Right lobe of liver (tissue), 4 donors: ENCODE results near the gene USE1.

ENCODE experiments used
- POLR2A ChIP-seq: fragments of 450-650 bp; IDR thresholded peaks from one replicate; pipeline ENCODE4 v1.6.1; 2017; ENCODE audit warnings: antibody characterized with exemption, mild to moderate bottlenecking
- TF ChIP-seq, protein P1 (sequence below), 4 donors: fragments of 200-600 bp in 3 of 4; fragments of 450-650 bp in 1 of 4; IDR thresholded peaks; one replicate each; pipeline versions ENCODE4 v1.5.1 to v1.8.0; 2016 to 2022; ENCODE audit warnings: antibody characterized with exemption in 4 of 4, mild to moderate bottlenecking in 2 of 4
- donor health status: DM: no; HTN: no; CAD: no.
- donor health status: DM: no; HTN: no; CAD: no.
- donor health status: DM: no; HTN: yes; CAD: no.

DNA sequence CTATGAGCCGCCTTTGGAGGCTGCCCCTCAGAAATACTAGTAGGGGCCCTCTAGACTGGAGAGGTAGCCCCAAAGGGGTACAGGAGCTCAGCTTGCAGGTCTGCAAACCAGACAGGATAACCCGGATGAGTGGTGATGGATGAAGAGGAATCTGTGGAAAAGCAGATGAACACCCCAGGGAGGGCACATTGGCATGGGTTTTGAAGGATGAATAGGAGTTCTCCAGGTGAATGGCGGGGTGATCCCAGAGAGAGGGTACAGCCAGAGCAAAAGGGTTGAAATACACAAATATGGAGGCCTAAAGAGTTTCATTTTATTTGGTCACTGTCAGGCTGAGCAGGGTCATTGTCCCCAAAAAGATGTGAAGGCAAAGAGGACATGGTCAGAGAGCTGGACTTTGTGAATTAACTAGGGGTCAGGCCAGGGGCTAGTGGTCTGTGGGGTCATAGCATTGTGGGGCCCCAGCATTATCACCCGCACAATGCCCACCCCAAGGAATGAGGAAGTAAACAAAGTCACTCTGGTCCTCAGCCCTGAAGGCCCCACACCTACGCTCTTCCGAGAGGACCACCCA is 25.8 kb downstream of the USE1 start:
- TF ChIP-seq, protein P1, sequence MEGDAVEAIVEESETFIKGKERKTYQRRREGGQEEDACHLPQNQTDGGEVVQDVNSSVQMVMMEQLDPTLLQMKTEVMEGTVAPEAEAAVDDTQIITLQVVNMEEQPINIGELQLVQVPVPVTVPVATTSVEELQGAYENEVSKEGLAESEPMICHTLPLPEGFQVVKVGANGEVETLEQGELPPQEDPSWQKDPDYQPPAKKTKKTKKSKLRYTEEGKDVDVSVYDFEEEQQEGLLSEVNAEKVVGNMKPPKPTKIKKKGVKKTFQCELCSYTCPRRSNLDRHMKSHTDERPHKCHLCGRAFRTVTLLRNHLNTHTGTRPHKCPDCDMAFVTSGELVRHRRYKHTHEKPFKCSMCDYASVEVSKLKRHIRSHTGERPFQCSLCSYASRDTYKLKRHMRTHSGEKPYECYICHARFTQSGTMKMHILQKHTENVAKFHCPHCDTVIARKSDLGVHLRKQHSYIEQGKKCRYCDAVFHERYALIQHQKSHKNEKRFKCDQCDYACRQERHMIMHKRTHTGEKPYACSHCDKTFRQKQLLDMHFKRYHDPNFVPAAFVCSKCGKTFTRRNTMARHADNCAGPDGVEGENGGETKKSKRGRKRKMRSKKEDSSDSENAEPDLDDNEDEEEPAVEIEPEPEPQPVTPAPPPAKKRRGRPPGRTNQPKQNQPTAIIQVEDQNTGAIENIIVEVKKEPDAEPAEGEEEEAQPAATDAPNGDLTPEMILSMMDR (IDR thresholded peaks at IDR 0.05), result no peak
- no peak for TF ChIP-seq POLR2A
